Measurements from ENCODE around the gene KPNA5. TPM values are rescaled to one million over a fixed set of nuclear protein-coding genes. Genes with fewer than 3 reads are reported as not detected.
A peak's percentile ranks its signal among the peaks of the same experiment; 100 is the strongest.

The KPNA5 gene
- total and polyA plus RNA-seq, 2 of the 13 experiments (the other 11 are each of a cell fraction or from before 2014, with no cell fraction given) = 5.3 to 13.0 TPM

DNA sequence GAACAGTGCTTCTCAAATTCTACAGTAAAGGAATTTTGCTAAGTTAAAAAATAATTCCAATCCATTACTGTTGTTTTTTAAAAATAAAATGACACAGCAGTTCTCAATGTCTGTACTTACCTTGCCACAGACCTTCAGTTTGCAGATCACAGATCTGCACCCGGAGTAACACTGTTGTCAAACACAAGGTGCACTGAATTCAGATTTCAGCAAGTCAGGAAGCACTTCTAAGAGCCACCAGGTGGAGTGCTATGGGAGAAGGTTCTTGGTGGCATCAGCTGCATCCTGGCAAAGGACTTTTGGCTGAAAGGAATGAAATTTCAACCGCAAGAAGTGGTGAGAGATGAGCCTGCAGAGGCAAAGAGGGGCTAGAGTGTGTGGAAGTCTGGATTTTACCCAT lies 47.3 kb upstream of the KPNA5 start (continued):
- TF ChIP-seq, protein P1, sequence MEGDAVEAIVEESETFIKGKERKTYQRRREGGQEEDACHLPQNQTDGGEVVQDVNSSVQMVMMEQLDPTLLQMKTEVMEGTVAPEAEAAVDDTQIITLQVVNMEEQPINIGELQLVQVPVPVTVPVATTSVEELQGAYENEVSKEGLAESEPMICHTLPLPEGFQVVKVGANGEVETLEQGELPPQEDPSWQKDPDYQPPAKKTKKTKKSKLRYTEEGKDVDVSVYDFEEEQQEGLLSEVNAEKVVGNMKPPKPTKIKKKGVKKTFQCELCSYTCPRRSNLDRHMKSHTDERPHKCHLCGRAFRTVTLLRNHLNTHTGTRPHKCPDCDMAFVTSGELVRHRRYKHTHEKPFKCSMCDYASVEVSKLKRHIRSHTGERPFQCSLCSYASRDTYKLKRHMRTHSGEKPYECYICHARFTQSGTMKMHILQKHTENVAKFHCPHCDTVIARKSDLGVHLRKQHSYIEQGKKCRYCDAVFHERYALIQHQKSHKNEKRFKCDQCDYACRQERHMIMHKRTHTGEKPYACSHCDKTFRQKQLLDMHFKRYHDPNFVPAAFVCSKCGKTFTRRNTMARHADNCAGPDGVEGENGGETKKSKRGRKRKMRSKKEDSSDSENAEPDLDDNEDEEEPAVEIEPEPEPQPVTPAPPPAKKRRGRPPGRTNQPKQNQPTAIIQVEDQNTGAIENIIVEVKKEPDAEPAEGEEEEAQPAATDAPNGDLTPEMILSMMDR (CRISPR knock-in tag; IDR thresholded peaks at IDR 0.05) = peak; percentile 78
- TF ChIP-seq ZNF607 (CRISPR knock-in tag; IDR thresholded peaks at IDR 0.05; ENCODE audit: borderline replicate concordance) (0 out of 2 replicates have a peak, but pooled peaks have one; percentile 21), KLF11 (CRISPR knock-in tag; IDR thresholded peaks at IDR 0.05) (no peak), GFI1 (CRISPR knock-in tag; IDR thresholded peaks at IDR 0.05; ENCODE audit: borderline replicate concordance) (peak; percentile 45; the same call in 1 of the 2 replicates), SRY (CRISPR knock-in tag; IDR thresholded peaks at IDR 0.05) (no peak), ZNF782 (CRISPR knock-in tag; IDR thresholded peaks at IDR 0.05; ENCODE audit: borderline replicate concordance) (no peak), KAT8 (CRISPR knock-in tag; IDR thresholded peaks at IDR 0.05) (0 out of 2 replicates have a peak, but pooled peaks have one; percentile 37), SAP130 (CRISPR knock-in tag; IDR thresholded peaks at IDR 0.05; ENCODE audit: low read depth) (peak; percentile 49), FOSL2 (CRISPR knock-in tag; IDR thresholded peaks at IDR 0.05) (no peak), SOX13 (IDR thresholded peaks at IDR 0.05) (no peak), SOX13 (CRISPR knock-in tag; conservative IDR thresholded peaks at IDR 0.05 in 1 of 2, IDR thresholded peaks at IDR 0.05 in 1 of 2) (peak in 1 of 2 experiments; percentile 12; a peak in 1 of 4 replicates), ERF (CRISPR knock-in tag; IDR thresholded peaks at IDR 0.05) (0 out of 2 replicates have a peak, but pooled peaks have one; percentile 44), RBM22 (optimal IDR thresholded peaks at IDR 0.05; ENCODE audit: low read length) (peak; percentile 66), KAT2B (IDR thresholded peaks at IDR 0.05; ENCODE audit: borderline replicate concordance, low read depth, low read length) (no peak), ZNF816 (CRISPR knock-in tag; IDR thresholded peaks at IDR 0.05; ENCODE audit: borderline replicate concordance) (0 out of 2 replicates have a peak, but pooled peaks have one; percentile 42), ZNF790 (CRISPR knock-in tag; IDR thresholded peaks at IDR 0.05; ENCODE audit: borderline replicate concordance) (no peak), CEBPG (CRISPR knock-in tag; IDR thresholded peaks at IDR 0.05) (peak; percentile 31; the same call in 1 of the 2 replicates)
- TF ChIP-seq, protein P2, sequence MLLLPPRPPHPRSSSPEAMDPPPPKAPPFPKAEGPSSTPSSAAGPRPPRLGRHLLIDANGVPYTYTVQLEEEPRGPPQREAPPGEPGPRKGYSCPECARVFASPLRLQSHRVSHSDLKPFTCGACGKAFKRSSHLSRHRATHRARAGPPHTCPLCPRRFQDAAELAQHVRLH (CRISPR knock-in tag; IDR thresholded peaks at IDR 0.05; ENCODE audit: borderline replicate concordance, low read depth) = no peak
- TF ChIP-seq, protein P3, sequence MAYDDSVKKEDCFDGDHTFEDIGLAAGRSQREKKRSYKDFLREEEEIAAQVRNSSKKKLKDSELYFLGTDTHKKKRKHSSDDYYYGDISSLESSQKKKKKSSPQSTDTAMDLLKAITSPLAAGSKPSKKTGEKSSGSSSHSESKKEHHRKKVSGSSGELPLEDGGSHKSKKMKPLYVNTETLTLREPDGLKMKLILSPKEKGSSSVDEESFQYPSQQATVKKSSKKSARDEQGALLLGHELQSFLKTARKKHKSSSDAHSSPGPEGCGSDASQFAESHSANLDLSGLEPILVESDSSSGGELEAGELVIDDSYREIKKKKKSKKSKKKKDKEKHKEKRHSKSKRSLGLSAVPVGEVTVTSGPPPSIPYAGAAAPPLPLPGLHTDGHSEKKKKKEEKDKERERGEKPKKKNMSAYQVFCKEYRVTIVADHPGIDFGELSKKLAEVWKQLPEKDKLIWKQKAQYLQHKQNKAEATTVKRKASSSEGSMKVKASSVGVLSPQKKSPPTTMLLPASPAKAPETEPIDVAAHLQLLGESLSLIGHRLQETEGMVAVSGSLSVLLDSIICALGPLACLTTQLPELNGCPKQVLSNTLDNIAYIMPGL (CRISPR knock-in tag; IDR thresholded peaks at IDR 0.05; ENCODE audit: borderline replicate concordance in 1 of 2, low read depth in 1 of 2) = 0 out of 4 replicates have a peak, but pooled peaks of 1 of the 2 experiments have one; percentile 57
- TF ChIP-seq, protein P4, sequence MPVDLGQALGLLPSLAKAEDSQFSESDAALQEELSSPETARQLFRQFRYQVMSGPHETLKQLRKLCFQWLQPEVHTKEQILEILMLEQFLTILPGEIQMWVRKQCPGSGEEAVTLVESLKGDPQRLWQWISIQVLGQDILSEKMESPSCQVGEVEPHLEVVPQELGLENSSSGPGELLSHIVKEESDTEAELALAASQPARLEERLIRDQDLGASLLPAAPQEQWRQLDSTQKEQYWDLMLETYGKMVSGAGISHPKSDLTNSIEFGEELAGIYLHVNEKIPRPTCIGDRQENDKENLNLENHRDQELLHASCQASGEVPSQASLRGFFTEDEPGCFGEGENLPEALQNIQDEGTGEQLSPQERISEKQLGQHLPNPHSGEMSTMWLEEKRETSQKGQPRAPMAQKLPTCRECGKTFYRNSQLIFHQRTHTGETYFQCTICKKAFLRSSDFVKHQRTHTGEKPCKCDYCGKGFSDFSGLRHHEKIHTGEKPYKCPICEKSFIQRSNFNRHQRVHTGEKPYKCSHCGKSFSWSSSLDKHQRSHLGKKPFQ (CRISPR knock-in tag; IDR thresholded peaks at IDR 0.05; ENCODE audit: insufficient replicate concordance) = no peak
- TF ChIP-seq, protein P5, sequence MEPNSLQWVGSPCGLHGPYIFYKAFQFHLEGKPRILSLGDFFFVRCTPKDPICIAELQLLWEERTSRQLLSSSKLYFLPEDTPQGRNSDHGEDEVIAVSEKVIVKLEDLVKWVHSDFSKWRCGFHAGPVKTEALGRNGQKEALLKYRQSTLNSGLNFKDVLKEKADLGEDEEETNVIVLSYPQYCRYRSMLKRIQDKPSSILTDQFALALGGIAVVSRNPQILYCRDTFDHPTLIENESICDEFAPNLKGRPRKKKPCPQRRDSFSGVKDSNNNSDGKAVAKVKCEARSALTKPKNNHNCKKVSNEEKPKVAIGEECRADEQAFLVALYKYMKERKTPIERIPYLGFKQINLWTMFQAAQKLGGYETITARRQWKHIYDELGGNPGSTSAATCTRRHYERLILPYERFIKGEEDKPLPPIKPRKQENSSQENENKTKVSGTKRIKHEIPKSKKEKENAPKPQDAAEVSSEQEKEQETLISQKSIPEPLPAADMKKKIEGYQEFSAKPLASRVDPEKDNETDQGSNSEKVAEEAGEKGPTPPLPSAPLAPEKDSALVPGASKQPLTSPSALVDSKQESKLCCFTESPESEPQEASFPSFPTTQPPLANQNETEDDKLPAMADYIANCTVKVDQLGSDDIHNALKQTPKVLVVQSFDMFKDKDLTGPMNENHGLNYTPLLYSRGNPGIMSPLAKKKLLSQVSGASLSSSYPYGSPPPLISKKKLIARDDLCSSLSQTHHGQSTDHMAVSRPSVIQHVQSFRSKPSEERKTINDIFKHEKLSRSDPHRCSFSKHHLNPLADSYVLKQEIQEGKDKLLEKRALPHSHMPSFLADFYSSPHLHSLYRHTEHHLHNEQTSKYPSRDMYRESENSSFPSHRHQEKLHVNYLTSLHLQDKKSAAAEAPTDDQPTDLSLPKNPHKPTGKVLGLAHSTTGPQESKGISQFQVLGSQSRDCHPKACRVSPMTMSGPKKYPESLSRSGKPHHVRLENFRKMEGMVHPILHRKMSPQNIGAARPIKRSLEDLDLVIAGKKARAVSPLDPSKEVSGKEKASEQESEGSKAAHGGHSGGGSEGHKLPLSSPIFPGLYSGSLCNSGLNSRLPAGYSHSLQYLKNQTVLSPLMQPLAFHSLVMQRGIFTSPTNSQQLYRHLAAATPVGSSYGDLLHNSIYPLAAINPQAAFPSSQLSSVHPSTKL (CRISPR knock-in tag; IDR thresholded peaks at IDR 0.05) = peak; percentile 48; the same call in 1 of the 2 replicates
